Measurements from ENCODE around the gene CCDC28B.

The CCDC28B gene

GRCh38 chr1:32220746-32221580 is 20.6 kb downstream of the CCDC28B start:
- no peak for DNase-seq (ENCODE audit: low read depth in 1 of 2, low spot score in 1 of 2)

- no peak for DNase-seq (ENCODE audit: low read depth in 1 of 2, low spot score in 1 of 2)
Measured at GRCh38 chr1:32221581-32221979, 21.2 kb downstream of the CCDC28B start.

- DNase-seq (ENCODE audit: low read depth in 1 of 2, low spot score in 1 of 2) = peak; percentile 84 to 91
Measured at GRCh38 chr1:32221980-32222755, 21.8 kb downstream of the CCDC28B start, which contains the start of the genes EIF3I and TMEM234. Gene EIF3I, plus strand, starts transcription at chr1:32222407. Its CDS starts 35 bp downstream, at chr1:32222442. Gene TMEM234, minus strand, starts transcription at chr1:32222353. Its CDS starts 31 bp downstream, at chr1:32222322.

- DNase-seq (ENCODE audit: low read depth in 1 of 2, low spot score in 1 of 2) = no peak
Measured at GRCh38 chr1:32223683-32224082, 23.3 kb downstream of the CCDC28B start.

GRCh38 chr1:32224285-32224684 is 23.9 kb downstream of the CCDC28B start:
- no peak for DNase-seq (ENCODE audit: low read depth in 1 of 2, low spot score in 1 of 2)

GRCh38 chr1:32228771-32229170 is 28.4 kb downstream of the CCDC28B start:
- no peak for DNase-seq (ENCODE audit: low read depth in 1 of 2, low spot score in 1 of 2)

- DNase-seq (ENCODE audit: low read depth in 1 of 2, low spot score in 1 of 2) = no peak
Measured at GRCh38 chr1:32231843-32232432, 31.5 kb downstream of the CCDC28B start.

- DNase-seq (ENCODE audit: low read depth in 1 of 2, low spot score in 1 of 2) = no peak
Measured at GRCh38 chr1:32232558-32233304, 32.3 kb downstream of the CCDC28B start.

GRCh38 chr1:32234792-32235191 is 34.4 kb downstream of the CCDC28B start:
- no peak for DNase-seq (ENCODE audit: low read depth in 1 of 2, low spot score in 1 of 2)

- DNase-seq (ENCODE audit: low read depth in 1 of 2, low spot score in 1 of 2) = no peak
Measured at GRCh38 chr1:32239337-32239736, 38.9 kb downstream of the CCDC28B start.

- DNase-seq (ENCODE audit: low read depth in 1 of 2, low spot score in 1 of 2) = no peak
Measured at GRCh38 chr1:32239790-32240139, 39.4 kb downstream of the CCDC28B start.

GRCh38 chr1:32240140-32240951 is 40.0 kb downstream of the CCDC28B start:
- DNase-seq (ENCODE audit: low read depth in 1 of 2, low spot score in 1 of 2) = no peak

GRCh38 chr1:32241001-32241763 is 40.8 kb downstream of the CCDC28B start:
- peak in 1 of 2 donors; percentile 26 for DNase-seq (ENCODE audit: low read depth in 1 of 2, low spot score in 1 of 2)

- no peak for DNase-seq (ENCODE audit: low read depth in 1 of 2, low spot score in 1 of 2)
Measured at GRCh38 chr1:32242341-32242851, 42.0 kb downstream of the CCDC28B start.

GRCh38 chr1:32246888-32247273 is 46.5 kb downstream of the CCDC28B start, which contains the start of gene FAM167B:
Gene FAM167B, plus strand, starts transcription at chr1:32247222. Its CDS starts 200 bp downstream, at chr1:32247422.
- DNase-seq (ENCODE audit: low read depth in 1 of 2, low spot score in 1 of 2) = no peak

- DNase-seq (ENCODE audit: low read depth in 1 of 2, low spot score in 1 of 2) = no peak
Measured at GRCh38 chr1:32247452-32247851, 47.1 kb downstream of the CCDC28B start.

GRCh38 chr1:32247983-32248889 is 47.8 kb downstream of the CCDC28B start:
- DNase-seq (ENCODE audit: low read depth in 1 of 2, low spot score in 1 of 2) = peak; percentile 53 to 66

Measured in activated CD4-positive, alpha-beta T cell treated with anti-CD3 and anti-CD28 coated beads, Interleukin-2, amount 50 U/mL, for 24 hours (primary cell).